T-cell (primary cell): ENCODE data around the gene DRC7. TPM values are rescaled to one million over a fixed set of nuclear protein-coding genes. Genes with fewer than 3 reads are reported as not detected.

ENCODE experiments used
- ATAC-seq, 4 experiments: fragments of 200-7000 bp in 3 of 4; fragments of 150-1000 bp in 1 of 4; cut with Tn5 transposase; replicated peaks in 1 of 4; 1 replicate in 3 of 4; 2 replicates in 1 of 4; pipeline ENCODE4 v1.10.0; 2021; ENCODE audit warnings: moderate library complexity in 3 of 4, mild to moderate bottlenecking in 2 of 4, moderate number of reproducible peaks in 1 of 4
- CTCF ChIA-PET, 2 donors: fragments of 300-600 bp; sonication (Branson Sonifier 250); formaldehyde crosslinking; loops; one replicate each; lab custom pipeline; 2022; ENCODE audit warnings: antibody characterized with exemption in 2 of 2; lab: Charles Lee
- POLR2A ChIA-PET, 2 donors: fragments of 300-600 bp; sonication (Branson Sonifier 250); formaldehyde crosslinking; loops; one replicate each; lab custom pipeline; 2022; ENCODE audit warnings: antibody characterized with exemption in 2 of 2; lab: Charles Lee
- DNase-seq, 35 experiments: peaks; one replicate each; pipeline versions ENCODE4 v3.0.0 to v3.0.0-alpha.2; 2013 to 2023
- H3K27ac ChIP-seq: one replicate; pipeline ENCODE4 v1.5.1; 2013; ENCODE audit warnings: low read length
- H3K27me3 ChIP-seq, 2 experiments: replicated peaks in 1 of 2; 1 replicate in 1 of 2; 2 replicates in 1 of 2; pipeline versions ENCODE4 v1.6.1 to v1.7.0; 2013; ENCODE audit warnings: low read length in 1 of 2, mixed read lengths in 1 of 2; ENCODE audit not compliant: control insufficient read depth in 2 of 2, insufficient read depth in 2 of 2; ENCODE audit errors: extremely low read depth in 1 of 2
- H3K36me3 ChIP-seq, 2 donors: 1 replicate in 1 of 2; 2 replicates in 1 of 2; pipeline versions ENCODE4 v1.6.1 to v1.7.0; 2013; ENCODE audit warnings: low read length in 1 of 2; ENCODE audit not compliant: control insufficient read depth in 2 of 2, insufficient read depth in 1 of 2; ENCODE audit errors: extremely low read depth in 1 of 2
- H3K4me1 ChIP-seq, 2 experiments: 1 replicate in 1 of 2; 2 replicates in 1 of 2; pipeline versions ENCODE4 v1.6.1 to v1.7.0; 2013; ENCODE audit warnings: low read length in 2 of 2, mixed read lengths in 1 of 2; ENCODE audit not compliant: insufficient read depth in 2 of 2, control insufficient read depth in 1 of 2; ENCODE audit errors: extremely low read depth in 1 of 2
- H3K4me3 ChIP-seq, 2 donors: 1 replicate in 1 of 2; 2 replicates in 1 of 2; pipeline versions ENCODE4 v1.5.1 to v1.7.0; 2013; ENCODE audit warnings: mild to moderate bottlenecking in 2 of 2, low read length in 1 of 2, moderate library complexity in 1 of 2; ENCODE audit not compliant: control insufficient read depth in 1 of 2; ENCODE audit errors: extremely low read depth in 1 of 2
- H3K9me3 ChIP-seq: 2 replicates; pipeline ENCODE4 v1.7.0; 2013
- H3K27ac Mint-ChIP-seq, 2 donors: one replicate each; pipeline ENCODE4 v1.8.0; 2020 to 2021; ENCODE audit warnings: mild to moderate bottlenecking in 2 of 2, mixed read lengths in 2 of 2
- H3K27me3 Mint-ChIP-seq, 2 donors: one replicate each; pipeline ENCODE4 v1.8.0; 2021 to 2022; ENCODE audit warnings: mixed read lengths in 2 of 2
- H3K36me3 Mint-ChIP-seq: one replicate; pipeline ENCODE4 v1.8.0; 2021; ENCODE audit warnings: mixed read lengths
- H3K4me1 Mint-ChIP-seq, 3 donors: one replicate each; pipeline ENCODE4 v1.8.0; 2020 to 2022; ENCODE audit warnings: mixed read lengths in 3 of 3, mild to moderate bottlenecking in 1 of 3
- H3K4me3 Mint-ChIP-seq, 3 donors: one replicate each; pipeline ENCODE4 v1.8.0; 2020 to 2022; ENCODE audit warnings: mild to moderate bottlenecking in 3 of 3, mixed read lengths in 3 of 3, moderate library complexity in 3 of 3
- H3K9me3 Mint-ChIP-seq, 3 donors: one replicate each; pipeline ENCODE4 v1.8.0; 2020 to 2022; ENCODE audit warnings: mixed read lengths in 3 of 3
- WGBS: methylation state at CpG from one replicate; pipeline ENCODE4 v1.1.5; 2013; ENCODE audit warnings: missing lambda C conversion rate; ENCODE audit not compliant: insufficient coverage; 5-methylcytosine and 5-hydroxymethylcytosine counted together
- total RNA-seq, 35 experiments: library from RNA in 6 of 35; stranded (reverse) in 6 of 35; fragments of 120-200 nt in 1 of 35; gene quantifications; one replicate each; pipeline versions ENCODE4 v1.2.1 to v1.2.4 and lab custom pipeline; 2013 to 2026

Gene DRC7
- total RNA-seq, 5 donors from 2014 or later (not counting 1 experiment from before 2014, with no cell fraction given) = not detected

DNA sequence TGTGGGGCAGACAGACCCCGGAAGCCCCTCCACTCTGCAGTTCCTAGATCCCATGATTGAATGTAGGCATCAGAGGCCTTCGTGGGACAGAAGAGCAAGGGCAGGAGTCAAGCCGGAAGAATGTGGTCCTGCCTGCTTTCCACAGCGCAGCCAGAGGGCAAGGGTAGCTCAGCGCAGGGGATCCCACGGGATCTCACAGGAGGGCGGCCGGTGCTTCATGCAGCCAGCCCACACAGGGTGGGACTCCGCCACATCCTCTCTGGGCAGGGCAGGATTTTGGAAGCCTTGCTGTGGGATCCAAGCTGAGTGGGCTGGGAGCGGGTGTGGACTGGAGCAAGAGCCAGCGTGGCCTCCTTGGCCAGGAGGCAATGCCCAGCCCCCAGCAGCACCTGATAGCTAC lies 54.0 kb downstream of the DRC7 start:
- H3K9me3 Mint-ChIP-seq = no peaks in the 10 kb centered on the region
- Histone ChIP-seq H3K9me3 (no peaks in the 10 kb centered on the region), H3K27me3 (no peaks in the 10 kb centered on the region), H3K4me1 (peaks cover 0 to 27% of the 10 kb centered on the region in 2 experiments), H3K4me3 (no peak overlapping the region), H3K36me3 (peaks cover 15 to 17% of the 10 kb centered on the region in 2 donors), H3K27ac (no peak overlapping the region)
- ATAC-seq (no peak), DNase-seq (no peak)
- H3K27me3 Mint-ChIP-seq = no peaks in the 10 kb centered on the region
- 91% methylated on average over 11 of the region's 11 CpGs for WGBS
- H3K27ac Mint-ChIP-seq = no peak overlapping the region
- H3K4me3 Mint-ChIP-seq = no peak overlapping the region
- ChIA-PET CTCF (interaction anchor here in 1 of 2 donors (0.6 kb wide), 2 partner anchors 50 to 273 kb away, joined by 3 to 4 read pairs; no protein-coding TSS in a partner anchor), POLR2A (interaction anchor here in 1 of 2 donors (0.8 kb wide), 1 partner anchor 10 kb away, joined by 4 read pairs; no protein-coding TSS in a partner anchor)
- H3K4me1 Mint-ChIP-seq = peaks cover 0 to 2% (median 0%) of the 10 kb centered on the region in 3 donors
- peaks cover 25% of the 10 kb centered on the region for H3K36me3 Mint-ChIP-seq

DNA sequence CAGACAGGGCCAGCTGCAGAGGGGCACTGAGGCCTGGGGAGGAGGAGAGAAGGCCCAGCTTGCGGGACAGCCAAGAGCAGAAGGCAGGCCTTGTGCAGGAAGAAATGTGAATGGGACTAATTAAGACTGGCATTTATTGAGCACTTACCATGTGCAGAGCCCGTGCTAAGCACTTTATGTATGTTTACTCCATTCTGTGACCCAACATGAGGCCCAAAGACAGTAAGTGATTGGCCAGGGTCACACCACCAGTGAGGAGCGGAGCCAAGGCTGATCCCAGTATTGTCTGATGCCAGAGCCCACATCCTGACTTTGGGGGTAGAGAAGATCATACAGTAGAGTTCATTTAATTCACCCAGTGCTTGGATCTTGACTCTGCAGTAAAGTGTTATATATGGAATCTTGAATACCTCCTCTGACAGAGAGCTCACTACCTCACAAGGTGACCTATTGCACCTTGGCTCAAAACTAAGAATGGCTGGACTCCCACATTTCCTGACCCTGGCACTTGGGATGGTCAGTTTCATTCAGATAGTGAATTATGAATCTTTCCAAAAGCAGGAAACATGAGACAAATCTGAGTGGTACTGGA lies 54.6 kb downstream of the DRC7 start:
- peaks cover 17 to 20% of the 10 kb centered on the region in 2 donors for H3K36me3 ChIP-seq
- CTCF ChIA-PET = no interaction called here

DNA sequence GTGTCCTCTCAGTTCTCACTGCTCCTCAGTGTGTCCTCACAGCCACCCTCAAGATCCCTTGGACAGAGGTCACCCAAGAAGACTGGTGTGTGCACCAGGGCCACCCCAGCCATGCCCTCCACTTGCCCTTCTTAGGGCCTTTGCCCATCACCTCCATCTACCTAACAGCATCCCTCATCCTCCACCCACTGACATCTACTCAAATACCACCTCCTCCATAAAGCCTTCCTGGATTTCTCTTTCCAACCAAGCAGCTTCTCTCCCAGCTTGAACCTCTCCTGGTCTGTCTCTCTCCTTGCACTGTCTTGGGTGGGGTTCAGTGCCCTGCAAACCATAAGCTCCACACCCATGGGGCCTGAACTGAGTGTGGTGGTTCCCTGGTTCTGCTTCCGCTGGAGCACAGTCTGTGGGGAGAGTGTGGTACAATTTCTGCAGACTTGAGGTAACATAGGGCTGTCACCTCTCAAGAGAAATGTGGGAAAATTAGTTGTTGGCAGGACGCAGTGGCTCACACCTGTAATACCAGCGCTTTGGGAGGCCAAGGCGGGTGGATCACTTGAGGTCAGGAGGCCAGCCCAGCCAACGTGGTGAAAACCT lies 55.3 kb downstream of the DRC7 start:
- H3K9me3 Mint-ChIP-seq = no peaks in the 10 kb centered on the region
- peak overlapping the region in 1 of 2 donors; percentile 6 for H3K27ac Mint-ChIP-seq

More for the DNA sequence above, 54.6 kb downstream of the DRC7 start:
- Mint-ChIP-seq H3K4me1 (peaks cover 0 to 2% (median 0%) of the 10 kb centered on the region in 3 donors), H3K27me3 (no peaks in the 10 kb centered on the region), H3K9me3 (no peaks in the 10 kb centered on the region), H3K27ac (peak overlapping the region in 1 of 2 donors; percentile 6), H3K4me3 (no peak overlapping the region), H3K36me3 (peaks cover 25% of the 10 kb centered on the region)
- H3K9me3 ChIP-seq = no peaks in the 10 kb centered on the region
- DNase-seq (no peak), ATAC-seq (no peak)
- no peak overlapping the region for H3K27ac ChIP-seq
- no peaks in the 10 kb centered on the region for H3K27me3 ChIP-seq
- 89% methylated on average over 2 of the region's 3 CpGs for WGBS
- peaks cover 0 to 27% of the 10 kb centered on the region in 2 experiments for H3K4me1 ChIP-seq
- no peak overlapping the region for H3K4me3 ChIP-seq
- POLR2A ChIA-PET = no interaction called here

DNA sequence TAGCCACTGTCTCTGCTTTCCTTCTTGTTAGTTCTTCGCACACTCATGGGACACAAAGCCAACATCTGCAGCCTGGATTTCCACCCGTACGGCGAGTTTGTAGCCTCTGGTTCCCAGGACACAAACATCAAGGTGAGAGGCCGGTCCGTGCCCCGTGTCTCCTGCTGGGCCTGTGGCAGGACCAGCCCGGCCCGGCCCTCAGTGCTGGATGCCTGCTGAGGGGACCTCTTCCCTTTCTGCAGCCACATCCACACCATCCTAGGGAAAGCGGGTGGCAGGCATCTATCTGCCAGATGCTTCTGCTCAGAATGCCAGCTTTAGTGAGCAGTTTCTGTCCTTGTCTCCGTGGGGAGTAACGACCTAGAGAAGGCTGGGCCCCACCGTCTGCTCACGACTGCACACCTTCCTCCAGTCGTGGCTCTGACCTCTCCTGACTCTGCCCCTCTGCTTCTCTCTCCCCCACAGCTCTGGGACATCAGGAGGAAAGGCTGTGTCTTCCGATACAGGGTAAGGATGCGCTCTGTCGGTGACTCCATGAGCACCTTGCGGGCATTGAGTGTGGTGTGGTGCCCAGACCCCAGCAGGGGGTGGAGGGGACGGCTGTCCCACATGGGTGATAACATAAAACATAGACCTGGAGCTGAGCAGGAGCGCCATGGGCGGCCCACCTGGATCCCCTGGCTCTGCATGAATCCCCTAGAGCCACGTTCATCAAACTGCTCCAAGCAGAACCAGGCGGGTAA lies 56.4 kb downstream of the DRC7 start:
- CTCF ChIA-PET = no interaction called here
- Mint-ChIP-seq H3K36me3 (peaks cover 26% of the 10 kb centered on the region), H3K9me3 (no peaks in the 10 kb centered on the region), H3K4me1 (peaks cover 0 to 2% (median 0%) of the 10 kb centered on the region in 3 donors), H3K4me3 (no peak overlapping the region), H3K27me3 (no peaks in the 10 kb centered on the region), H3K27ac (no peak overlapping the region)
- POLR2A ChIA-PET = interaction anchor here in 1 of 2 donors (0.5 kb wide), 1 partner anchor 378 kb away, joined by 3 read pairs; the partner anchor contains the start of gene CFAP20
- Histone ChIP-seq H3K9me3 (no peaks in the 10 kb centered on the region), H3K4me3 (no peak overlapping the region), H3K36me3 (peaks cover 18 to 22% of the 10 kb centered on the region in 2 donors), H3K4me1 (peaks cover 0 to 27% of the 10 kb centered on the region in 2 experiments), H3K27ac (no peak overlapping the region), H3K27me3 (no peaks in the 10 kb centered on the region)
- ATAC-seq = no peak
- DNase-seq = no peak
- WGBS = 97% methylated on average over 17 of the region's 24 CpGs

More for the DNA sequence above, 55.3 kb downstream of the DRC7 start:
- H3K27me3 Mint-ChIP-seq = no peaks in the 10 kb centered on the region
- no peak overlapping the region for H3K4me3 Mint-ChIP-seq
- no peak overlapping the region for H3K4me3 ChIP-seq
- peaks cover 0 to 2% (median 0%) of the 10 kb centered on the region in 3 donors for H3K4me1 Mint-ChIP-seq
- H3K27ac ChIP-seq = no peak overlapping the region
- WGBS = 80% methylated on average over 1 of the region's 5 CpGs
- peaks cover 0 to 27% of the 10 kb centered on the region in 2 experiments for H3K4me1 ChIP-seq
- H3K36me3 Mint-ChIP-seq = peaks cover 25% of the 10 kb centered on the region
- peaks cover 14 to 22% of the 10 kb centered on the region in 2 donors for H3K36me3 ChIP-seq
- no peaks in the 10 kb centered on the region for H3K9me3 ChIP-seq
- DNase-seq = no peak
- no peaks in the 10 kb centered on the region for H3K27me3 ChIP-seq
- CTCF ChIA-PET = no interaction called here
- POLR2A ChIA-PET = interaction anchor here in 1 of 2 donors (0.6 kb wide), 1 partner anchor 147 kb away, joined by 3 read pairs; no protein-coding TSS in a partner anchor
- ATAC-seq = no peak

DNA sequence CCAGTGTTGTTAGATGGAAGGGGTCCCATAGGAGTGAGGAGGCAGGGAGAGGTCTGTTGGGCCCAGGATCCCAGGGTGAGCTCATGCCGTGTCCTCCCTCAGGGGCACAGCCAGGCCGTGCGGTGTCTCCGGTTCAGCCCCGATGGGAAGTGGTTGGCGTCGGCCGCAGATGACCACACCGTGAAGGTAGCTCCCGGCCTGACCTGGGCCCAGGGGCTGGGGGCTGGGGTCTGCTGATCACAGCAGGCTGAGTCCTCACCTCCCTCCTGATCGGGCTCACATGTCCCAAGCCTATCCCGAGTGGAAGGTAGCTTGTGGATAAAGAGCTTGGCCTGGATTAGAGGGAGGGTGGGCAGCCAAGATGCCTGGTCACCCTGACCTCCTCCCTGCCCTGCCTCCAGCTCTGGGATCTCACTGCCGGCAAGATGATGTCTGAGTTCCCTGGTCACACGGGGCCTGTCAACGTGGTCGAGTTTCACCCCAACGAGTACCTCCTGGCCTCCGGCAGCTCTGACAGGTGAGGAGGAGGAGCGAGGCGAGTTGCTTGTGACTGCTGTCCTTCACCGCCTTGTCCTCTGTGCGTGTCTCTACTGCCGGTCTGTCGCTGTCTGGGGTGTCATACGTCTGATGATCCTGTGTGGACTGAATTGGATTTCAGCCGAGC lies 57.1 kb downstream of the DRC7 start:
- H3K36me3 Mint-ChIP-seq = peaks cover 29% of the 10 kb centered on the region
- DNase-seq = no peak
- H3K4me3 Mint-ChIP-seq = no peak overlapping the region
- WGBS = 95% methylated on average over 24 of the region's 26 CpGs
- no peaks in the 10 kb centered on the region for H3K27me3 ChIP-seq
- H3K9me3 ChIP-seq = no peaks in the 10 kb centered on the region
- no peaks in the 10 kb centered on the region for H3K27me3 Mint-ChIP-seq
- no peak overlapping the region for H3K4me3 ChIP-seq
- H3K36me3 ChIP-seq = peaks cover 15 to 25% of the 10 kb centered on the region in 2 donors
- ATAC-seq = no peak
- peaks cover 0 to 27% of the 10 kb centered on the region in 2 experiments for H3K4me1 ChIP-seq
- H3K9me3 Mint-ChIP-seq = no peaks in the 10 kb centered on the region
- peaks cover 0 to 2% (median 0%) of the 10 kb centered on the region in 3 donors for H3K4me1 Mint-ChIP-seq
- no peak overlapping the region for H3K27ac ChIP-seq
- H3K27ac Mint-ChIP-seq = no peak overlapping the region
- ChIA-PET CTCF (no interaction called here), POLR2A (interaction anchor here in 1 of 2 donors (0.5 kb wide), 1 partner anchor 378 kb away, joined by 3 read pairs; the partner anchor contains the start of gene CFAP20)

DNA sequence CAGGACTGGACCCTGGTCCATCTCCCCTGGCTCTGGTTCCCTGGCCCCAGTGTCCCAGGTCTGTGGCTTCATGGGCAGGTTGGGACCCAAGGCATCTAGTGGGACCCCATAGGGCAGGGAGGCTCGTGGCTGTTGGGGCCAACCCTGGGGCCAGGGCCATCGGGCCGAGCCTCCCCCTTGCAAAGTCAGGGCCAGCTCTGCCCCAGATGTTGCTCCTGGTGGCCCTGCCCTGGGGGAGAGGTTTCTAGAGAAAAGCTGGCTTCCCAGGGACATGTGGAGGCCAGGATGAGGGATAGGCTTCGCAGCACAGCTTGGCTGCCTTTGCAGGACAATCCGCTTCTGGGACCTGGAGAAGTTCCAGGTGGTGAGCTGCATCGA lies 57.6 kb downstream of the DRC7 start:
- no peaks in the 10 kb centered on the region for H3K9me3 ChIP-seq
- peaks cover 0 to 32% of the 10 kb centered on the region in 2 experiments for H3K4me1 ChIP-seq
- H3K27ac ChIP-seq = no peak overlapping the region
- H3K4me3 ChIP-seq = no peak overlapping the region
- DNase-seq (no peak), ATAC-seq (no peak)
- POLR2A ChIA-PET = no interaction called here
- no peak overlapping the region for H3K4me3 Mint-ChIP-seq
- no peaks in the 10 kb centered on the region for H3K27me3 ChIP-seq
- WGBS = 88% methylated on average over 6 of the region's 6 CpGs
- CTCF ChIA-PET = no interaction called here
- no peak overlapping the region for H3K27ac Mint-ChIP-seq
- H3K9me3 Mint-ChIP-seq = no peaks in the 10 kb centered on the region
- H3K4me1 Mint-ChIP-seq = peaks cover 0 to 2% (median 0%) of the 10 kb centered on the region in 3 donors
- peaks cover 15 to 25% of the 10 kb centered on the region in 2 donors for H3K36me3 ChIP-seq
- H3K36me3 Mint-ChIP-seq = peaks cover 28% of the 10 kb centered on the region
- no peaks in the 10 kb centered on the region for H3K27me3 Mint-ChIP-seq
